Measurements from ENCODE around the gene ELOB. TPM values are rescaled to one million over a fixed set of nuclear protein-coding genes. Genes with fewer than 3 reads are reported as not detected.

Gene ELOB
- total RNA-seq, 1 donor from 2014 or later, result 530 TPM

GRCh38 chr16:2775131-2775716, 1.9 kb downstream of the ELOB start:
- intact Hi-C loops (cut with DNase I), result no loop called here
- no peak overlapping the region for H3K27ac ChIP-seq
- no peak for TF ChIP-seq CTCF (IDR thresholded peaks at IDR 0.05)
- no peak for TF ChIP-seq POLR2AphosphoS5 (IDR thresholded peaks at IDR 0.05; ENCODE audit: insufficient read depth in 1 of 2, low read depth in 1 of 2)
- no peak for TF ChIP-seq POLR2A (IDR thresholded peaks at IDR 0.05)
- no peak overlapping the region for H3K4me3 ChIP-seq
- DNase-seq (ENCODE audit: extremely low spot score in 2 of 2), result no peak
- peaks cover 3 to 31% of the 10 kb centered on the region in 2 donors for H3K36me3 ChIP-seq
- H3K9me3 ChIP-seq, result no peaks in the 10 kb centered on the region
- H3K4me1 ChIP-seq, result peaks cover 59% of the 10 kb centered on the region
- H3K27me3 ChIP-seq, result no peaks in the 10 kb centered on the region

DNA sequence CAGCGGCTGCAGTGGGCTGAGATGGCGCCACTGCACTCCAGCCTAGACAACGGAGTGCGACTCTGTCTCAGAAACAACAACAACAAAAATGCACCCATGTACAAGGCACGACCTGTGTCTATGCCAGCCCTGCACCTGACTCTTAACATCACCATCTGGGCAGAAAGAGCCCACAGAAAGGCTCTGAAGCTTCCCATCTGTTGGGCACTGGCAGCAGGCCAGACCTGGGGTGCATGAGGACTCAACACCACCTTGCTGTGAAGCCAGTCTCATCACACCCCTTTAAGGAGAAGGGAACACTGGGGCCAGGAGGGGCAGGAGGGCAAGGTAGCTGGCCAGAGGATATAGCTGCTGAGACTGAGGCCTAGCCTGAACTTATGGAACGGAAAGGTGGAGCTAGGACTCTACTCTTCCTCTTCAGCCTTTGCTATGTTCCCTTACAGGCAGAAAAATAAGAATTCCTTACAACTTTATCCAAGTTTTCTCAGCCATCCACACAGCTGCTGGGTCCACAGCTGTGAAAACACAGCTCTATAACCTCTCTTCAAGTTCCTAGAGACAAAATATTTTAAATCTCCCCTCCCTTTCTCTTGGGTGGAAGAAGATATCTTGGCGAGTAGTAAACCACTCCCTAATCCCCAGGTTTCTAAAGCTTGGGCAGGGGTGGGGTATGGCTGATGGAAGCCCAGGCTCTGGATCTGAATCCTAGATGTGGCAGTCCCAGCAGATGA, 2.8 kb downstream of the ELOB start:
- Histone ChIP-seq H3K4me1 (peaks cover 68% of the 10 kb centered on the region), H3K9me3 (no peaks in the 10 kb centered on the region), H3K27ac (no peak overlapping the region), H3K27me3 (no peaks in the 10 kb centered on the region), H3K4me3 (no peak overlapping the region), H3K36me3 (peaks cover 4 to 40% of the 10 kb centered on the region in 2 donors)
- no peak for DNase-seq (ENCODE audit: extremely low spot score in 2 of 2)
- intact Hi-C loops (cut with DNase I), result no loop called here
- no peak for TF ChIP-seq CTCF (IDR thresholded peaks at IDR 0.05)
- no peak for TF ChIP-seq POLR2A (IDR thresholded peaks at IDR 0.05)
- no peak for TF ChIP-seq POLR2AphosphoS5 (IDR thresholded peaks at IDR 0.05; ENCODE audit: insufficient read depth in 1 of 2, low read depth in 1 of 2)

DNA sequence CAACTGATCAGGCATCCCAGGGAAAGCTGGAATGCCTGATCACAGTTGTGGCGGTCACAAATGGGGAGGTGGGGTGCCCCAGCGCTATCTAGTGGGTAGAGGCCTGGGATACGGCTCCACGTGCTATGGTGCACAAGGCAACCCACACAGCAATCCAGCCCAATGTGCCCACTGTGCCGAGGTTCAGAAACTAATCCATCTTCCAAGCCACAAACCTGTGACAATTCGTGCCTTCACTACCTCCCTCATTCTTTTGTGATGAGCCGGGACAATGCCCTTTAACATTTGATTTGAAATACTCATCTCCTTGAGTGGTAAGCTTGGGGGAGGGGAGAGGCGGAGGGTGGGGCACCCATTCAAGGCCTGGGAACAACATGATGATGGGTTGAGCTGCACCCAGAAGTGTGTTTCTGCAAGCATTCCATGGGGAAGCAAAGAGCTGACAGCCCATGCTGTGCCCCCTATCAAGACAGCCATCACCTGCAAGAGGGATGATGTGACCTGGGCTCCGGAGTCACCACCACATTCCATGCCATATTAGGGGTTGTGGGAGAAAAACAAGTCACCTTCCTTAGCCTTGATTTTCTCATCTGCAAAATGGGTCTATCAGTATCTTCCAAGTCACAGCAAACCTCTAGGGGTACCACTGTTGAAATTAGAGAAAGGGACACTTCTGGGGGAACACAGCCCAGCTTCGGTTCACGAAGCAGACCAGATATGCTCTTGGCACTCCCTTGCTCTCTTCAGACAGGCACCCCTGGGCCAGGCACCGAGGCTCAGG, 3.7 kb downstream of the ELOB start:
- Histone ChIP-seq H3K4me3 (no peak overlapping the region), H3K4me1 (peaks cover 69% of the 10 kb centered on the region), H3K27me3 (no peaks in the 10 kb centered on the region), H3K27ac (no peak overlapping the region), H3K9me3 (no peaks in the 10 kb centered on the region), H3K36me3 (peaks cover 4 to 49% of the 10 kb centered on the region in 2 donors)
- TF ChIP-seq POLR2AphosphoS5 (IDR thresholded peaks at IDR 0.05; ENCODE audit: insufficient read depth in 1 of 2, low read depth in 1 of 2) (no peak), CTCF (IDR thresholded peaks at IDR 0.05) (no peak), POLR2A (IDR thresholded peaks at IDR 0.05) (no peak)
- intact Hi-C loops (cut with DNase I), result no loop called here
- no peak for DNase-seq (ENCODE audit: extremely low spot score in 2 of 2)

GRCh38 chr16:2771496-2772402, 5.3 kb downstream of the ELOB start:
- Histone ChIP-seq H3K4me1 (peaks cover 78% of the 10 kb centered on the region), H3K36me3 (peaks cover 4 to 66% of the 10 kb centered on the region in 2 donors), H3K9me3 (no peaks in the 10 kb centered on the region), H3K27ac (no peak overlapping the region), H3K4me3 (no peak overlapping the region), H3K27me3 (no peaks in the 10 kb centered on the region)
- TF ChIP-seq POLR2AphosphoS5 (IDR thresholded peaks at IDR 0.05; ENCODE audit: insufficient read depth in 1 of 2, low read depth in 1 of 2), result no peak
- TF ChIP-seq CTCF (IDR thresholded peaks at IDR 0.05), result no peak
- no peak for TF ChIP-seq POLR2A (IDR thresholded peaks at IDR 0.05)
- intact Hi-C loops (cut with DNase I), result no loop called here
- DNase-seq (ENCODE audit: extremely low spot score in 2 of 2), result no peak
